ENCODE results near the gene FBXO9.

FBXO9 gene

GRCh38 chr6:53065266-53066076 is at the start of gene FBXO9:
Gene FBXO9, plus strand, starts transcription at chr6:53065404. Its CDS starts 386 bp downstream, at chr6:53065790.
- in situ Hi-C loops (cut with MboI; ENCODE audit: low sequenced_read_pairs) = no loop called here

GRCh38 chr6:53015486-53015885 is 49.7 kb upstream of the FBXO9 start:
- in situ Hi-C loops (cut with MboI; ENCODE audit: low sequenced_read_pairs) = no loop called here

- in situ Hi-C loops (cut with MboI; ENCODE audit: low sequenced_read_pairs) = no loop called here
Measured at GRCh38 chr6:53018446-53018845, 46.8 kb upstream of the FBXO9 start.

GRCh38 chr6:53020005-53020744 is 45.0 kb upstream of the FBXO9 start:
- in situ Hi-C loops (cut with MboI; ENCODE audit: low sequenced_read_pairs) = no loop called here

GRCh38 chr6:53023323-53023722 is 41.9 kb upstream of the FBXO9 start:
- in situ Hi-C loops (cut with MboI; ENCODE audit: low sequenced_read_pairs) = no loop called here

- in situ Hi-C loops (cut with MboI; ENCODE audit: low sequenced_read_pairs) = no loop called here
Measured at GRCh38 chr6:53026526-53026925, 38.7 kb upstream of the FBXO9 start.

- in situ Hi-C loops (cut with MboI; ENCODE audit: low sequenced_read_pairs) = no loop called here
Measured at GRCh38 chr6:53027131-53027718, 38.0 kb upstream of the FBXO9 start.

- in situ Hi-C loops (cut with MboI; ENCODE audit: low sequenced_read_pairs) = no loop called here
Measured at GRCh38 chr6:53028467-53028866, 36.7 kb upstream of the FBXO9 start.

GRCh38 chr6:53029257-53029656 is 35.9 kb upstream of the FBXO9 start:
- in situ Hi-C loops (cut with MboI; ENCODE audit: low sequenced_read_pairs) = no loop called here

- in situ Hi-C loops (cut with MboI; ENCODE audit: low sequenced_read_pairs) = no loop called here
Measured at GRCh38 chr6:53029761-53030160, 35.4 kb upstream of the FBXO9 start.

- in situ Hi-C loops (cut with MboI; ENCODE audit: low sequenced_read_pairs) = no loop called here
Measured at GRCh38 chr6:53031281-53031680, 33.9 kb upstream of the FBXO9 start.

GRCh38 chr6:53032849-53033248 is 32.4 kb upstream of the FBXO9 start:
- in situ Hi-C loops (cut with MboI; ENCODE audit: low sequenced_read_pairs) = no loop called here

GRCh38 chr6:53033764-53034163 is 31.4 kb upstream of the FBXO9 start:
- in situ Hi-C loops (cut with MboI; ENCODE audit: low sequenced_read_pairs) = no loop called here

GRCh38 chr6:53035549-53036213 is 29.5 kb upstream of the FBXO9 start:
- in situ Hi-C loops (cut with MboI; ENCODE audit: low sequenced_read_pairs) = no loop called here

- in situ Hi-C loops (cut with MboI; ENCODE audit: low sequenced_read_pairs) = no loop called here
Measured at GRCh38 chr6:53038141-53038540, 27.1 kb upstream of the FBXO9 start.

GRCh38 chr6:53038596-53038995 is 26.6 kb upstream of the FBXO9 start:
- in situ Hi-C loops (cut with MboI; ENCODE audit: low sequenced_read_pairs) = no loop called here

GRCh38 chr6:53041356-53041755 is 23.8 kb upstream of the FBXO9 start:
- in situ Hi-C loops (cut with MboI; ENCODE audit: low sequenced_read_pairs) = no loop called here

- in situ Hi-C loops (cut with MboI; ENCODE audit: low sequenced_read_pairs) = no loop called here
Measured at GRCh38 chr6:53042112-53042511, 23.1 kb upstream of the FBXO9 start.

- in situ Hi-C loops (cut with MboI; ENCODE audit: low sequenced_read_pairs) = no loop called here
Measured at GRCh38 chr6:53043581-53043980, 21.6 kb upstream of the FBXO9 start.

GRCh38 chr6:53044071-53044470 is 21.1 kb upstream of the FBXO9 start:
- in situ Hi-C loops (cut with MboI; ENCODE audit: low sequenced_read_pairs) = no loop called here

- in situ Hi-C loops (cut with MboI; ENCODE audit: low sequenced_read_pairs) = no loop called here
Measured at GRCh38 chr6:53044572-53044971, 20.6 kb upstream of the FBXO9 start.
